ENCODE measurements around the gene PLET1. TPM values are rescaled to one million over a fixed set of nuclear protein-coding genes. Genes with fewer than 3 reads are reported as not detected.

Gene PLET1
- total and polyA plus RNA-seq, 4 donors: not detected

DNA sequence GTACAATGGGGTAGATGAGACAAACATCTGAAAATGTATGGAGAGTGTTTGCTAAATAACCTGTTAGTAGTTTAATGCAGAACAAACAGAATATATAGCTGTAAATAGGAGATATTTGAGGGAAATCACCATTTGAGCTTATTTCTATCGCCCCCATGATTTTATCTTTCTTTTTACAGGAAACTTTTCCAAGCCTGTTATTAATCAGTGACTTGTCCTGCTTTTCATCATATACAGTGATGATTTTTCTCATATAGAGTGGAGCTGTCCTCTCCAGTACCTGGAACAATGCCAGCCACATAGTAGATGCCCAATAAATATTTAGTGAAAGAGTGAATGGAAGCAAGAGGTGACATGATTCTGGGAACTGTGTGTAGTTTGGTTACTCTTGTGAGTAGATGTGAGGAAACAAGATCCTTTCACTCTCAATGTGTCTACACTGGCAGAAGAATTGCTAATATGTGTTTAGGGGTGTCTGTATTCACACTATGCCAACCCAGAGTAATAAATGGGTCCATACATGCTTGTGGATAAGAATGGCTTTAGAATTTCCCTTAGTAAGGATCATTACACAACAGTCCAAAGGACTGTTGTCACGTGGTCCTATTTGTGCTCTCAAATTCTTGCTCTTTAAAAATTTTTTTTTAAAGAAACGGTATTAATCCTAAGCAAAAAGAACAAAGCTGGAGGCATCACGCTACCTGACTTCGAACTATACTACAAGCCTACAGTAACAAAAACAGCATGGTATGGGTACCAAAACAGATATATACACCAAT is 36.7 kb downstream of the PLET1 start:
- Histone ChIP-seq H3K27ac (ENCODE audit: low read depth in 1 of 2, low read length in 2 of 2) (peak overlapping the region; percentile 69 to 88), H3K27me3 (ENCODE audit: control insufficient read depth in 4 of 4, insufficient read depth in 4 of 4, low read length in 3 of 4) (no peaks in the 10 kb centered on the region), H3K4me3 (ENCODE audit: low read depth in 1 of 3, low read length in 3 of 3) (no peak overlapping the region), H3K9me3 (ENCODE audit: control insufficient read depth in 4 of 4, low read length in 3 of 4) (no peaks in the 10 kb centered on the region), H3K4me1 (ENCODE audit: control insufficient read depth in 4 of 4, insufficient read depth in 4 of 4, low read length in 3 of 4) (peaks cover 20 to 61% (median 39%) of the 10 kb centered on the region in 4 donors), H3K9ac (ENCODE audit: low read depth in 1 of 2, low read length in 2 of 2) (no peak overlapping the region), H3K36me3 (ENCODE audit: control insufficient read depth in 4 of 4, insufficient read depth in 3 of 4, low read depth in 1 of 4, low read length in 3 of 4) (peaks cover 0 to 8% (median 4%) of the 10 kb centered on the region in 4 donors)
- no peak for DNase-seq (ENCODE audit: low spot score)
- whole genome bisulfite sequencing: 75% methylated on average over 5 of the region's 5 CpGs
- no peak for TF ChIP-seq YY1 (IDR thresholded peaks at IDR 0.05)
- peak; percentile 63 to 64 for TF ChIP-seq HNF4A (conservative IDR thresholded peaks at IDR 0.05)
- no peak for TF ChIP-seq HNF4G (IDR thresholded peaks at IDR 0.05)
- no peak for TF ChIP-seq FOXA1 (IDR thresholded peaks at IDR 0.05)

DNA sequence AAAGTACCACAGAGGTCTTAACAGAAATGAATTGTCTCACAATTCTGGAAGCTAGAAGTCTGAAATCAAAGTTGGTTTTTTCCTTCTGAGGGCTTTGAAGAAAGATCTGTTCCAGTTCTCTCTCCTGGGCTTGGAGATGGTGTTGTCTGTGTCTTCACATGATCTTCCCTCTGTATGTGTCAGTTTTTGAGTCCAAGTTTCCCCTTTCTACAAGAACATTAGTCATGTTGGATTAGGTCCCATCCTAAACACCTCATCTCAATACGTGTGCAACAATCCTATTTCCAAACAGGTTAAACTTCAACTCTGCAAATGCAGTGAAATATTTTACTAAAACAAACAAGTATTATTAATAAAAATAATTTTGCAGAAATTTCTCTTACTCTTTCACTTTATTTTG is 37.5 kb downstream of the PLET1 start:
- Histone ChIP-seq H3K27ac (ENCODE audit: low read depth in 1 of 2, low read length in 2 of 2) (peak overlapping the region; percentile 85 to 88), H3K9me3 (ENCODE audit: control insufficient read depth in 4 of 4, low read length in 3 of 4) (no peaks in the 10 kb centered on the region), H3K9ac (ENCODE audit: low read depth in 1 of 2, low read length in 2 of 2) (no peak overlapping the region), H3K27me3 (ENCODE audit: control insufficient read depth in 4 of 4, insufficient read depth in 4 of 4, low read length in 3 of 4) (no peaks in the 10 kb centered on the region), H3K4me3 (ENCODE audit: low read depth in 1 of 3, low read length in 3 of 3) (no peak overlapping the region), H3K36me3 (ENCODE audit: control insufficient read depth in 4 of 4, insufficient read depth in 3 of 4, low read depth in 1 of 4, low read length in 3 of 4) (peaks cover 0 to 6% (median 2%) of the 10 kb centered on the region in 4 donors), H3K4me1 (ENCODE audit: control insufficient read depth in 4 of 4, insufficient read depth in 4 of 4, low read length in 3 of 4) (peaks cover 20 to 61% (median 39%) of the 10 kb centered on the region in 4 donors)
- no peak for DNase-seq (ENCODE audit: low spot score)
- 31% methylated on average over 1 of the region's 1 CpG for WGBS
- no peak for TF ChIP-seq FOXA1 (IDR thresholded peaks at IDR 0.05)
- no peak for TF ChIP-seq SP1 (IDR thresholded peaks at IDR 0.05)
- TF ChIP-seq HNF4A (conservative IDR thresholded peaks at IDR 0.05): peak; percentile 22 to 50
- TF ChIP-seq RXRA (IDR thresholded peaks at IDR 0.05): no peak
- TF ChIP-seq RAD21 (IDR thresholded peaks at IDR 0.05): no peak
- no peak for TF ChIP-seq EGR1 (IDR thresholded peaks at IDR 0.05; ENCODE audit: low read depth in 2 of 2)
- TF ChIP-seq TAF1 (conservative IDR thresholded peaks at IDR 0.05): no peak
- TF ChIP-seq GABPA (IDR thresholded peaks at IDR 0.05 in 1 of 2, conservative IDR thresholded peaks at IDR 0.05 in 1 of 2): no peak
- no peak for TF ChIP-seq REST (IDR thresholded peaks at IDR 0.05)
- TF ChIP-seq YY1 (IDR thresholded peaks at IDR 0.05): peak; percentile 17
- TF ChIP-seq, protein P1, sequence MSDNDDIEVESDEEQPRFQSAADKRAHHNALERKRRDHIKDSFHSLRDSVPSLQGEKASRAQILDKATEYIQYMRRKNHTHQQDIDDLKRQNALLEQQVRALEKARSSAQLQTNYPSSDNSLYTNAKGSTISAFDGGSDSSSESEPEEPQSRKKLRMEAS (IDR thresholded peaks at IDR 0.05): no peak
- TF ChIP-seq, protein P2, sequence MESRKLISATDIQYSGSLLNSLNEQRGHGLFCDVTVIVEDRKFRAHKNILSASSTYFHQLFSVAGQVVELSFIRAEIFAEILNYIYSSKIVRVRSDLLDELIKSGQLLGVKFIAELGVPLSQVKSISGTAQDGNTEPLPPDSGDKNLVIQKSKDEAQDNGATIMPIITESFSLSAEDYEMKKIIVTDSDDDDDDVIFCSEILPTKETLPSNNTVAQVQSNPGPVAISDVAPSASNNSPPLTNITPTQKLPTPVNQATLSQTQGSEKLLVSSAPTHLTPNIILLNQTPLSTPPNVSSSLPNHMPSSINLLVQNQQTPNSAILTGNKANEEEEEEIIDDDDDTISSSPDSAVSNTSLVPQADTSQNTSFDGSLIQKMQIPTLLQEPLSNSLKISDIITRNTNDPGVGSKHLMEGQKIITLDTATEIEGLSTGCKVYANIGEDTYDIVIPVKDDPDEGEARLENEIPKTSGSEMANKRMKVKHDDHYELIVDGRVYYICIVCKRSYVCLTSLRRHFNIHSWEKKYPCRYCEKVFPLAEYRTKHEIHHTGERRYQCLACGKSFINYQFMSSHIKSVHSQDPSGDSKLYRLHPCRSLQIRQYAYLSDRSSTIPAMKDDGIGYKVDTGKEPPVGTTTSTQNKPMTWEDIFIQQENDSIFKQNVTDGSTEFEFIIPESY (IDR thresholded peaks at IDR 0.05): peak; percentile 19
- TF ChIP-seq FOXA2 (IDR thresholded peaks at IDR 0.05): no peak
- TF ChIP-seq HNF4G (IDR thresholded peaks at IDR 0.05): no peak
- no peak for TF ChIP-seq ATF3 (IDR thresholded peaks at IDR 0.05)
- TF ChIP-seq JUND (IDR thresholded peaks at IDR 0.05): peak in 1 of 2 donors; percentile 19
